ENCODE measurements around the gene TJP2. TPM values are rescaled to one million over a fixed set of nuclear protein-coding genes. Genes with fewer than 3 reads are reported as not detected.
A peak's percentile ranks its signal among the peaks of the same experiment; 100 is the strongest.

Gene TJP2
- total RNA-seq, 1 donor from 2014 or later: 18.0 TPM

DNA sequence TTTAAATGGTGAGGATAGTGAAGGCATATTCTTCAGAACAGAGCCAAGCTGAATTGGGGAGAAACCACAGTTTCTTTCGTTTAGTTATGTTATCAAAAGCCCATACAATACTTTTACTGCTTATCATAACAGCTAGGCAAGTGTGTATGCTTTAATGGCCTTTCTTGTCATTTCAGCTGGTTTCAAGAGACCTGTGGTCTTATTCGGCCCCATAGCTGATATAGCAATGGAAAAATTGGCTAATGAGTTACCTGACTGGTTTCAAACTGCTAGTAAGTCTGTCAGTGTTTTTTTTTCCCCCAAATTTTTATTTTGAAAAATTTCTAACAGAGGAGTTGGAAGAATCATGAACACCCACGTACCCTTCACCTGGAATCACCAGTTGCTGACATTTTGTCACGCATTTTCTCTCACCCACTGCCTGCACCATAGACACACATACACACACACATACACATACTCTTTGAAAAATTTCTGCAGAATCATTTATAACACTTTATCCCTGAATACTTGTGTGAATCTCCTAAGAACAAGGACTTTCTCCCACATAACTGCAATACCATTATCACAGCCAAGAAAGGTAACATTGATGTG, 63.7 kb downstream of the TJP2 start:
- Mint-ChIP-seq H3K27me3 (no peaks in the 10 kb centered on the region), H3K27ac (peak overlapping the region; percentile 2), H3K4me1 (peaks cover 2% of the 10 kb centered on the region), H3K36me3 (ENCODE audit: low read depth) (peaks cover 25% of the 10 kb centered on the region), H3K9me3 (no peaks in the 10 kb centered on the region), H3K4me3 (no peak overlapping the region)
- intact Hi-C loops (cut with micrococcal nuclease): no loop called here
- DNase-seq: no peak

DNA sequence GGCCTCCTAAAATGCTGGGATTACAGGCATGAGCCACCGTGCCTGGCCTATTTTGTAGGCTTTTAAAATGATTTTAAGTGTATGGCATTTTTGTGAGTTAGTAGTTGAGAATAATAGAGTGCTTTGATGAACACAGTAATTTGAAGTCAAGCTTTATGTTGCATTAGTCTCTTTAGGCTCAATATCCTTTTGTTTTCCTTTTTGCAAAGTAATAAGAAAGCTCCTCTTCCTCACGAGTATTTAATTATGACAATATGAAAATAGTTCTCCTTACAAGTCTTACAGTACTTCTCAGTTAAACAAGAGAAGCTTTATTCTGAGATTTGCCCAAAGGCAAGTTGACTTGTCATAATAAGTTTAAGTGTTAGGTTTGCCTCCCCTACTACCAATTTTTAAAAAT, 69.0 kb downstream of the TJP2 start:
- no peak for DNase-seq
- Mint-ChIP-seq H3K9me3 (no peaks in the 10 kb centered on the region), H3K27ac (no peak overlapping the region), H3K4me3 (no peak overlapping the region), H3K4me1 (no peaks in the 10 kb centered on the region), H3K36me3 (ENCODE audit: low read depth) (peaks cover 22% of the 10 kb centered on the region), H3K27me3 (no peaks in the 10 kb centered on the region)
- intact Hi-C loops (cut with micrococcal nuclease): no loop called here

DNA sequence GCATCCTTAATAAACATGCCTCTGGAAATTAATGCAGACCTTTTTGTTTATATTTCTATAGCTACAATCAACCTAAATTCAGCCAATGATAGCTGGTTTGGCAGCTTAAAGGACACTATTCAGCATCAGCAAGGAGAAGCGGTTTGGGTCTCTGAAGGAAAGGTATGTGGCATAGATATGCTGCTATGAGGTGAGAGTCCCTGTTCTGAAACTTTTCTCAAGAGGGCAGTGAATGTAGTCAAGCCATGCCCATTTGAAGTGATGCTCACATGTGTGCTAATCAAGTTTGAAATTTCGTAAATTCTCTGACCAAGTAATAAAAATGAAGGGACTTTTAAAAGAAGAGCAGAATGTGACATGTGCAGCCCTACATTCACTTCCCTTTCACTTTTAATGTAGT, 72.6 kb downstream of the TJP2 start:
- H3K4me3 Mint-ChIP-seq: no peak overlapping the region

DNA sequence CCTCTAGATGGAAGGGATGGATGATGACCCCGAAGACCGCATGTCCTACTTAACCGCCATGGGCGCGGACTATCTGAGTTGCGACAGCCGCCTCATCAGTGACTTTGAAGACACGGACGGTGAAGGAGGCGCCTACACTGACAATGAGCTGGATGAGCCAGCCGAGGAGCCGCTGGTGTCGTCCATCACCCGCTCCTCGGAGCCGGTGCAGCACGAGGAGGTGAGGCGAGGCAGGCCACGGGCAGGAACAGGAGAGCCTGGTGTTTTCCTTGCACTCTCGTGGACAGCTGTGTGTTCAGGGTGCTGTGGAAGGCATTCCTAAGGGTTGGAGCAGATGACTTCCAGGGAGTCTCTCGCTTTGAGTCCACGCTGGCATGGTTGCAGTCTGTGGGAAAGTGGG, 73.9 kb downstream of the TJP2 start:
- no peaks in the 10 kb centered on the region for H3K27me3 Mint-ChIP-seq
- intact Hi-C loops (cut with micrococcal nuclease): no loop called here
- no peaks in the 10 kb centered on the region for H3K4me1 Mint-ChIP-seq
- H3K27ac Mint-ChIP-seq: no peak overlapping the region
- peaks cover 17% of the 10 kb centered on the region for H3K36me3 Mint-ChIP-seq (ENCODE audit: low read depth)
- no peak for DNase-seq
- H3K9me3 Mint-ChIP-seq: no peaks in the 10 kb centered on the region
- no peak overlapping the region for H3K4me3 Mint-ChIP-seq

More for the DNA sequence above, 72.6 kb downstream of the TJP2 start:
- no peaks in the 10 kb centered on the region for H3K4me1 Mint-ChIP-seq
- no peaks in the 10 kb centered on the region for H3K9me3 Mint-ChIP-seq
- no peaks in the 10 kb centered on the region for H3K27me3 Mint-ChIP-seq
- no peak for DNase-seq
- no peak overlapping the region for H3K27ac Mint-ChIP-seq
- intact Hi-C loops (cut with micrococcal nuclease): no loop called here
- H3K36me3 Mint-ChIP-seq (ENCODE audit: low read depth): peaks cover 14% of the 10 kb centered on the region

DNA sequence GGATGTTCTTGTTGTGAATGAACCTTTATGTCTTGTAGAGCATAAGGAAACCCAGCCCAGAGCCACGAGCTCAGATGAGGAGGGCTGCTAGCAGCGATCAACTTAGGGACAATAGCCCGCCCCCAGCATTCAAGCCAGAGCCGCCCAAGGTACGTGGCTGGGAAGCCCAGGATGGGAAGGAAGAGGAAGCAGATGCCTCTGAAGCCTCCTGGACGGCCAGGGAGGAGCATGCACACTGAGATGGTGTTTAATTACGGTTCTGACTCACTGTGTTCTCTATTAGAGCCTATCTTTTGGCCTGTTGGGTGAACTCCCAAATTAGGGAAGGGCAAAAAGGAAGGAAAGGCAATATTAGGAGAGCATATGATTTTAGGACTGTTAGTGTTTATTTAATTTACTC, 75.3 kb downstream of the TJP2 start:
- no peaks in the 10 kb centered on the region for H3K4me1 Mint-ChIP-seq
- no peaks in the 10 kb centered on the region for H3K27me3 Mint-ChIP-seq
- H3K27ac Mint-ChIP-seq: no peak overlapping the region
- no peak overlapping the region for H3K4me3 Mint-ChIP-seq
- H3K36me3 Mint-ChIP-seq (ENCODE audit: low read depth): peaks cover 17% of the 10 kb centered on the region
- no peak for DNase-seq
- no peaks in the 10 kb centered on the region for H3K9me3 Mint-ChIP-seq
- intact Hi-C loops (cut with micrococcal nuclease): no loop called here

GRCh38 chr9:69250681-69251080, 76.6 kb downstream of the TJP2 start:
- peaks cover 20% of the 10 kb centered on the region for H3K36me3 Mint-ChIP-seq (ENCODE audit: low read depth)
- H3K27me3 Mint-ChIP-seq: no peaks in the 10 kb centered on the region
- no peaks in the 10 kb centered on the region for H3K9me3 Mint-ChIP-seq
- H3K27ac Mint-ChIP-seq: no peak overlapping the region
- H3K4me1 Mint-ChIP-seq: no peaks in the 10 kb centered on the region
- H3K4me3 Mint-ChIP-seq: no peak overlapping the region
- DNase-seq: no peak
- intact Hi-C loops (cut with micrococcal nuclease): no loop called here

DNA sequence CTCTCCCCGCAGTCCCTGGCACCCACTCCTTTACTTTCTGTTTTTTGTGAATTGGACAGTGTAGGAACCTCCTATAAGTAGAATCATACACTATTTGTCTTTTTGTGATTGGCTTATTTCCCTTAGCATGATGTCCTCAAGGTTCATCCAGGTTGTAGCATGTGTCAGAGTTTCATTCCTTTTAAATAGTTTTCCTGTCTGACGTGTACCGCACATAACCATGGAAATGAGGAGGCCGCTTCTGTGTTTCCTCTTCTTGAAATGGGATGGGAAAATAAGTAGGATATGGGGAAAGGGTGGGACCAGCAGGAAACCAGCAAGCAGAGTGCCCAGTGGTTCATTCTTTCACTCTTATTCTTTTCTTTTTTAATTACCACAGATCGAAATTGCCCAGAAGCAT, 78.4 kb downstream of the TJP2 start:
- Mint-ChIP-seq H3K4me3 (no peak overlapping the region), H3K4me1 (no peaks in the 10 kb centered on the region), H3K27me3 (no peaks in the 10 kb centered on the region), H3K9me3 (no peaks in the 10 kb centered on the region), H3K36me3 (ENCODE audit: low read depth) (peaks cover 9% of the 10 kb centered on the region), H3K27ac (no peak overlapping the region)
- intact Hi-C loops (cut with micrococcal nuclease): no loop called here
- no peak for DNase-seq

- no peak overlapping the region for H3K4me3 Mint-ChIP-seq
- no peak overlapping the region for H3K27ac Mint-ChIP-seq
- H3K36me3 Mint-ChIP-seq (ENCODE audit: low read depth): peaks cover 8% of the 10 kb centered on the region
- DNase-seq: no peak
- no peaks in the 10 kb centered on the region for H3K27me3 Mint-ChIP-seq
- H3K9me3 Mint-ChIP-seq: no peaks in the 10 kb centered on the region
- intact Hi-C loops (cut with micrococcal nuclease): no loop called here
- no peaks in the 10 kb centered on the region for H3K4me1 Mint-ChIP-seq
Observed at GRCh38 chr9:69253057-69253456, 79.0 kb downstream of the TJP2 start.

DNA sequence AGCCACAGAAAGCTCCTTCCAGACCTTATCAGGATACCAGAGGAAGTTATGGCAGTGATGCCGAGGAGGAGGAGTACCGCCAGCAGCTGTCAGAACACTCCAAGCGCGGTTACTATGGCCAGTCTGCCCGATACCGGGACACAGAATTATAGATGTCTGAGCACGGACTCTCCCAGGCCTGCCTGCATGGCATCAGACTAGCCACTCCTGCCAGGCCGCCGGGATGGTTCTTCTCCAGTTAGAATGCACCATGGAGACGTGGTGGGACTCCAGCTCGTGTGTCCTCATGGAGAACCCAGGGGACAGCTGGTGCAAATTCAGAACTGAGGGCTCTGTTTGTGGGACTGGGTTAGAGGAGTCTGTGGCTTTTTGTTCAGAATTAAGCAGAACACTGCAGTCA, 80.1 kb downstream of the TJP2 start:
- Mint-ChIP-seq H3K36me3 (ENCODE audit: low read depth) (peaks cover 6% of the 10 kb centered on the region), H3K27ac (no peak overlapping the region), H3K4me1 (no peaks in the 10 kb centered on the region), H3K27me3 (no peaks in the 10 kb centered on the region), H3K9me3 (no peaks in the 10 kb centered on the region), H3K4me3 (no peak overlapping the region)
- DNase-seq: no peak
- intact Hi-C loops (cut with micrococcal nuclease): no loop called here

DNA sequence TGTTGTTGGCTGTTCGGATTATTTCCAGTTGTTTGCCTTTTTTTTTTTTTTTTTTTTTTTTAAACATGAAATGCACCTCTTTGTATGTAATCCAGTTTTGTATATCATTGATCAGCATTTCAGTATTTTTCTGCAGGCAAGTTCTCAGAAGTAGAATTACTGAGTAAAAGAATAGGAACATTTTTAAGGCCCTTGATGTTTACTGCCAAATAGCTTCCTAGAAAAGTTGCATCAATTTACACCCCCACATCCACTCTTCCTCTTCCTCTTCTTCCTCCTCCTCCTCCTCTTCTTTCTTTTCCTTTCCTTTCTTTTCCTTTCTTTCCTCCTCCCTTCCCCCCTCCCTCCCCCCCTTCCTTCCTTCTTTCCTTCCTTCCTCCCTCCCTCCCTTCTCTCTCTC, 81.5 kb downstream of the TJP2 start:
- no peak for DNase-seq
- H3K27me3 Mint-ChIP-seq: no peaks in the 10 kb centered on the region
- no peak overlapping the region for H3K4me3 Mint-ChIP-seq
- H3K36me3 Mint-ChIP-seq (ENCODE audit: low read depth): peaks cover 6% of the 10 kb centered on the region
- no peaks in the 10 kb centered on the region for H3K9me3 Mint-ChIP-seq
- intact Hi-C loops (cut with micrococcal nuclease): no loop called here
- no peak overlapping the region for H3K27ac Mint-ChIP-seq
- no peaks in the 10 kb centered on the region for H3K4me1 Mint-ChIP-seq

DNA sequence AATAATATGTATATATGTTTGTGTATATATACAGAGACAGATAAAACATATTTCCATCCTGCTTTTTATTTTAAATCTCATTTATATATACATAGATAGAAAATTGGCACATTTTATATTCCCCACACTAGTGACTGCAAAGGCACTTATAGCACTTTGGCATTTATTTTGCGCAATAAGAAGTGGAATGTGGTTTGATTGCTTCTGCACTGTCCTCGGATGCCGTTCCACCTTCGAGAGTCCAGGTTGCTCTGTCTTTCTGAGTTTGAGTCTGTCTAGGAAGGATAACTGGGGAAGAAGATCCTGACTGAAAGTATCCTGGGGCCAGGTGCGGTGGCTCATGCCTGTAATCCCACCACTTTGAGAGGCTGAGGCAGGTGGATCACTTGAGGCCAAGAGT, 84.5 kb downstream of the TJP2 start:
- intact Hi-C loops (cut with micrococcal nuclease): no loop called here
- Mint-ChIP-seq H3K4me1 (no peaks in the 10 kb centered on the region), H3K36me3 (ENCODE audit: low read depth) (peaks cover 3% of the 10 kb centered on the region), H3K4me3 (no peak overlapping the region), H3K27me3 (peaks cover 11% of the 10 kb centered on the region), H3K27ac (no peak overlapping the region), H3K9me3 (no peaks in the 10 kb centered on the region)
- no peak for DNase-seq

DNA sequence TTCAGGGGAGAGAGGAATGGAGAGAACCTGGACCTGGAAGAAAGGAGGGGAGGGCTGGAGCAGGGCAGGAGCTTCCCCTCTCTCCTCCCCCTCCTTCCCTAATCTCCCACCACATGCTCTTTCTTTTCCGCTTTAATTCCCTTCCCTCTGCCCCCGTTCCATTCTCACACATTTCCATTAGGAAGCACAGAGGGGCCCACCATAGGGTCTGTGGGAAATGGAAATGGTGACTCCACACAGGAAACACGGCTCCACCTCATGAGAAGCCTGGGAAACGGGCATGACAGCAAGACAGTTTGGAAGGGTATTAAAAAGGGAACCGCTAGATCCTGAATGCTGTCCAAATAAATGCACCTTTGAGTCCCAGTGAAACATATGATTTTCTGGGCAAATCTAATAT, 86.1 kb downstream of the TJP2 start:
- no peaks in the 10 kb centered on the region for H3K9me3 Mint-ChIP-seq
- DNase-seq: no peak
- peaks cover 12% of the 10 kb centered on the region for H3K27me3 Mint-ChIP-seq
- no peak overlapping the region for H3K4me3 Mint-ChIP-seq
- H3K36me3 Mint-ChIP-seq (ENCODE audit: low read depth): peaks cover 3% of the 10 kb centered on the region
- no peaks in the 10 kb centered on the region for H3K4me1 Mint-ChIP-seq
- intact Hi-C loops (cut with micrococcal nuclease): no loop called here
- H3K27ac Mint-ChIP-seq: no peak overlapping the region

DNA sequence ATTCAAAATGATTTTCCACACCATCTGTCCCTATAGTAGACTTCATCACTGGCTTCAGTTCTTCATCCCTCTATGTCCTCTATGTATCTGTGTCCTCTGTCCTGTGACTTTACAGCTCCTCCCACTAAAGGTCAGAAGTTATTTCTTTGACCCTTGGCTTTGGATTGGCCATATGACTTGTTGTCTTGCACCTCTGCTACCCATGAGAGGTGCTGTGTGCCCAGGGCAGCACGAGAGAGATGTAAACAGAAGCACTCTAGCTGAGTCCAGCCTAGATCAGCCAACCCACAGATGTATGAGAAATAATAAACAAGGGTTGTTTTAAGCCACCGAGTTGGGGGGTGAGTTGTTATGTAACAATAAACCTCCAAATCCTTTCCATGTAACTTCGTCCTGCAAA, 87.6 kb downstream of the TJP2 start:
- H3K27me3 Mint-ChIP-seq: peaks cover 12% of the 10 kb centered on the region

GRCh38 chr9:69264526-69264925, 90.4 kb downstream of the TJP2 start:
- H3K27ac Mint-ChIP-seq: no peak overlapping the region
- intact Hi-C loops (cut with micrococcal nuclease): no loop called here
- no peaks in the 10 kb centered on the region for H3K36me3 Mint-ChIP-seq (ENCODE audit: low read depth)
- H3K9me3 Mint-ChIP-seq: peaks cover 4% of the 10 kb centered on the region
- H3K27me3 Mint-ChIP-seq: peaks cover 14% of the 10 kb centered on the region
- H3K4me1 Mint-ChIP-seq: no peaks in the 10 kb centered on the region
- H3K4me3 Mint-ChIP-seq: no peak overlapping the region
- no peak for DNase-seq

More for the DNA sequence above, 87.6 kb downstream of the TJP2 start:
- no peak for DNase-seq
- intact Hi-C loops (cut with micrococcal nuclease): no loop called here
- H3K27ac Mint-ChIP-seq: no peak overlapping the region
- no peaks in the 10 kb centered on the region for H3K36me3 Mint-ChIP-seq (ENCODE audit: low read depth)
- no peaks in the 10 kb centered on the region for H3K9me3 Mint-ChIP-seq
- no peak overlapping the region for H3K4me3 Mint-ChIP-seq
- no peaks in the 10 kb centered on the region for H3K4me1 Mint-ChIP-seq

GRCh38 chr9:69265891-69266290, 91.8 kb downstream of the TJP2 start:
- peaks cover 4% of the 10 kb centered on the region for H3K9me3 Mint-ChIP-seq
- no peaks in the 10 kb centered on the region for H3K4me1 Mint-ChIP-seq
- intact Hi-C loops (cut with micrococcal nuclease): no loop called here
- H3K36me3 Mint-ChIP-seq (ENCODE audit: low read depth): no peaks in the 10 kb centered on the region
- no peak for DNase-seq
- H3K27ac Mint-ChIP-seq: no peak overlapping the region
- H3K4me3 Mint-ChIP-seq: no peak overlapping the region
- H3K27me3 Mint-ChIP-seq: peaks cover 14% of the 10 kb centered on the region
